ENCODE measurements around the gene FAM107B. TPM values are rescaled to one million over a fixed set of nuclear protein-coding genes. Genes with fewer than 3 reads are reported as not detected.

FAM107B gene
- total and polyA plus RNA-seq, 2 of the 8 experiments (the other 6 are each of a cell fraction or from before 2014, with no cell fraction given): 7.5 to 28.1 TPM

- no peak for TF ChIP-seq CHD7 (IDR thresholded peaks at IDR 0.05; ENCODE audit: insufficient replicate concordance, low read length)
- TF ChIP-seq BRCA1 (IDR thresholded peaks at IDR 0.05; ENCODE audit: low read depth, low read length): no peak
- no peak for TF ChIP-seq EGR1 (IDR thresholded peaks at IDR 0.05; ENCODE audit: borderline replicate concordance, low read depth, low read length)
- no peak for TF ChIP-seq RAD21 (IDR thresholded peaks at IDR 0.05 in 1 of 2, conservative IDR thresholded peaks at IDR 0.05 in 1 of 2; ENCODE audit: low read depth in 2 of 2, low read length in 2 of 2)
- TF ChIP-seq NRF1 (IDR thresholded peaks at IDR 0.05; ENCODE audit: low read depth, low read length): no peak
- TF ChIP-seq BACH1 (IDR thresholded peaks at IDR 0.05; ENCODE audit: low read length): no peak
- TF ChIP-seq GABPA (IDR thresholded peaks at IDR 0.05; ENCODE audit: borderline replicate concordance, insufficient read depth, low read length): no peak
- no peak for TF ChIP-seq JUN (IDR thresholded peaks at IDR 0.05; ENCODE audit: low read depth, low read length)
Observed at GRCh38 chr10:14481752-14482151, 292.9 kb downstream of the FAM107B start (continued).

Data from H1 (cell line).